Activated naive CD8-positive, alpha-beta T cell treated with anti-CD3 and anti-CD28 coated beads, Interleukin-2, amount 50 U/mL, for 24 hours (primary cell): ENCODE measurements around the gene ENDOV.
A peak's percentile ranks its signal among the peaks of the same experiment; 100 is the strongest.

Experiments used
- ATAC-seq: fragments of 150-1000 bp; cut with Tn5 transposase; one replicate; pipeline ENCODE4 v1.10.0; 2021
- DNase-seq: peaks from one replicate; pipeline ENCODE4 v3.0.0; 2021
- H3K27ac Mint-ChIP-seq: one replicate; pipeline ENCODE4 v1.8.0; 2021; ENCODE audit warnings: mild to moderate bottlenecking, mixed read lengths
- H3K27me3 Mint-ChIP-seq: one replicate; pipeline ENCODE4 v1.8.0; 2021; ENCODE audit warnings: mixed read lengths
- H3K36me3 Mint-ChIP-seq: one replicate; pipeline ENCODE4 v1.8.0; 2021; ENCODE audit warnings: low read depth, mixed read lengths
- H3K4me1 Mint-ChIP-seq: one replicate; pipeline ENCODE4 v1.8.0; 2021; ENCODE audit warnings: mixed read lengths
- H3K4me3 Mint-ChIP-seq: one replicate; pipeline ENCODE4 v1.8.0; 2021; ENCODE audit warnings: mild to moderate bottlenecking, moderate library complexity, mixed read lengths
- H3K9me3 Mint-ChIP-seq: one replicate; pipeline ENCODE4 v1.8.0; 2021; ENCODE audit warnings: mixed read lengths

The ENDOV gene

DNA sequence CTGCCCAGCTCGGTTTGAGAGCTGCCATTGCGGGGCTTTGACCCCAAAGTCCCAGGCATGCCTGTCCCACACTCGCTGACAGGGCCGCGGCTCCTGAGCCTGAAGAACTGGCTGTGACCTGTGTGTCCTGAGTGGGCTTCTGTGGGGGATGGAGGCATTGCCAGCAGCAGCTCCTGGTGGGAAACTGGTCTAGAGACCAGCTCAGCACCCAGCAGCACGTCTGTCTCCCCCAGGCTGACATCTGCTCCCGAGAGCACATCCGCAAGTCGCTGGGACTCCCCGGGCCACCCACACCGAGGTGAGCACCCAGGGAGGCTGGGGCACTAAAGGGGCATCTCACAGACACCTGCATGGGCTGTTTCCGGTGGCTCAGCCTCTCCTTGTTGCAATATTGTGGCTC, 13.4 kb downstream of the ENDOV start:
- Mint-ChIP-seq H3K4me3 (no peak overlapping the region), H3K36me3 (no peaks in the 10 kb centered on the region), H3K27ac (no peak overlapping the region), H3K27me3 (peaks cover 3% of the 10 kb centered on the region), H3K9me3 (no peaks in the 10 kb centered on the region), H3K4me1 (peaks cover 14% of the 10 kb centered on the region)
- ATAC-seq = no peak
- DNase-seq = no peak

DNA sequence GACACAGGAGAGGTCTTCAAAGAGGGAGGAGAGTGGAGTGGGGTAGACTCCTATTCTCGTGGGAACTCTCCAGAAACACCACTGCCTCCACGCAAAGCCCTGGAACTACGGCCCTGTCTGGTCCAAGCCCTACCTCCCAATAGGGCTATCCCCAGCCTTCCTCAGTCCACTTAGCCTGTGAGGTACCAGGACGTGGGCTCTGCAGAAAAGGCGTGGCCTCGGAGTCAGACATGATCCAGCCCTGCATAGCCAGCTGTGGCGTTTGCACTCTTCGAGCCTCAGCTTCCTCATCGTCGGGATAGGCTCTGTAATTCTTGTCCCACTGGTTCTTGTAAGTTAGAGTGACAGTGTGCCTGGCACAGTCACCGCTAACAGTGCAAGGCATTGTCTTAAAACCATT, 13.8 kb downstream of the ENDOV start:
- H3K27ac Mint-ChIP-seq = no peak overlapping the region
- ATAC-seq (no peak), DNase-seq (no peak)
- peaks cover 14% of the 10 kb centered on the region for H3K4me1 Mint-ChIP-seq
- H3K9me3 Mint-ChIP-seq = no peaks in the 10 kb centered on the region
- H3K4me3 Mint-ChIP-seq = no peak overlapping the region
- H3K36me3 Mint-ChIP-seq = no peaks in the 10 kb centered on the region
- H3K27me3 Mint-ChIP-seq = peaks cover 3% of the 10 kb centered on the region

DNA sequence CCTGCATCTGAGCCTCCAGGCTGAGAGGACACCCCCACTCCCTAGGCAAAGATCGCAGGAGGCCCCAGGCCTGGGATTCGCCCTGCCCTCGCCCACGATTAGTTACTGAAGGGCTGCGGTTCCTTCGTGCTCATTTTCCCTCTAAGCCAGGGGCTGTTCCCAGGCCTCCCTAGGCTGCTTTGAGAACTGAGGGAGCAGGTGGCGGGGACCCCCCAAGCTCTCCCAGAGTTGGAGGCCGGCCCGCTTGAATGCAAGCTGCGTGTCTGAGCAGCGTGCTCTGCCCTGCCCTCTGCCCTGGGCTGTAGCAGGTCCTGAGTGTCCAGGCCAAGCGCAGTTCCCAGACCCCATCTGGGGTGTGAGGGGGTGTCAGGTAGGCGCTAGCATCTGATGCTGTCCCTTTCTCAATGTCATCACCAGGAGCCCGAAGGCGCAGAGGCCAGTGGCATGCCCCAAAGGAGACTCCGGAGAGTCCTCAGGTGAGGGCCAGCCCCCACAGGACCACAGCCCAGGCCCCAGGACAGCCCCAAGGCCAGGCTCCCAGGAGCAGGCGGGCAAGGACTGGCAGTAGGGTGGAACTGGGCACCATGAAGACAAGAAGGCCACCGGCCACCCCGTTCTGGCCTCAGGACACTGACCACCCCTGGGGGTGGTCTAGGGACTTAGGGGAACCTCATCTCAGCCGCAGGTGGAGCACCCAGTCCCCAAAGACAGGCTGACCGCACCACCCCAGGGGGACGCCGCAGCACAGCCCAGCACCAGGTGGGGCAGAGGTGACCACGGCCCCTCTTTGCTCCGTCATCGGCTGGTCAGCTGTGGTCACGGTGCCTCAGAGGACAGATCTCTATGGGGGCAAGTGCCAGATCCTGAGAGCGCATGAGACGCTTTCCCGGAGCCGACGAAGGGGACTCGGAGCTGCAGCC, 14.6 kb downstream of the ENDOV start:
- no peaks in the 10 kb centered on the region for H3K36me3 Mint-ChIP-seq
- DNase-seq = no peak
- H3K27me3 Mint-ChIP-seq = peaks cover 3% of the 10 kb centered on the region
- no peak overlapping the region for H3K4me3 Mint-ChIP-seq
- H3K4me1 Mint-ChIP-seq = peaks cover 10% of the 10 kb centered on the region
- ATAC-seq = no peak
- H3K9me3 Mint-ChIP-seq = no peaks in the 10 kb centered on the region
- no peak overlapping the region for H3K27ac Mint-ChIP-seq

DNA sequence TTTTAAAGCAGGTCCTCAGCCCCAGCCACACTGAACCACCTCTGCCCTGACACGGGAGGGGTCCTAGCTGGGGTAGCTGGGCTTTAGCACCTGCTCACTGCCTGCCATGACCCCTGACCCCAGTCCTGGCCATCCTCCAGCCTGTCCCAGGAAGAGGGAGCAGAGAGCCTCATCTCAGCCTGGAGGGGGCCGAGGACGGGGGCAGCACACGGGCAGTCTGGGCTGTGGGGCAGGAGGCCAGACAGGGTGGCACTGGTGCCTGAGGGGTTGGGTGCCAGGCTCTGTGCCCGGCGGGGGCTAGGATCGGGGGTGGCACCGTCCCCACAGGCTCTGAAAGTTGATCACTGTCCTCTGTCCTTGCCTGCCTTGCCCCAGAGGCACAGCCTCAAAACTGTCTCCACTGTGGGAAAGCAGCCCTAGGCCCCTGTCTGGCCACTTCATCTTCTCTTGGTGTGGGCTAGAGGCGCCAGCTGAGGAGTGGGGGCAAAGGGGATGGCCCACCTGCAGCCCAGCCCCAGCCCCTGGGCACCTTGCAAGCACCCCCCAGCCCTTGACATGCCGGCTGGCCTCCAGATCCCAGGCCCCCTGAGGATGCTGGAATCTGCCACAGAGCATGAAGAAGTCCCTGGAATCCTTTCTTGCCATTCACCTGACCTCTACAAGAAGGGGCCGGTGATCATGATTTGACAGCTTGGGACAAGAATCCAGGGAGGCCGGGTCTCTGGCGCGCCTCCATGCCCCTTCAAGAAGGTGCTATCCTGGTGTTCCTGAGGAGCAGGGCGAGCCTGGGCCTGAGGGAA, 15.7 kb downstream of the ENDOV start:
- no peak for ATAC-seq

DNA sequence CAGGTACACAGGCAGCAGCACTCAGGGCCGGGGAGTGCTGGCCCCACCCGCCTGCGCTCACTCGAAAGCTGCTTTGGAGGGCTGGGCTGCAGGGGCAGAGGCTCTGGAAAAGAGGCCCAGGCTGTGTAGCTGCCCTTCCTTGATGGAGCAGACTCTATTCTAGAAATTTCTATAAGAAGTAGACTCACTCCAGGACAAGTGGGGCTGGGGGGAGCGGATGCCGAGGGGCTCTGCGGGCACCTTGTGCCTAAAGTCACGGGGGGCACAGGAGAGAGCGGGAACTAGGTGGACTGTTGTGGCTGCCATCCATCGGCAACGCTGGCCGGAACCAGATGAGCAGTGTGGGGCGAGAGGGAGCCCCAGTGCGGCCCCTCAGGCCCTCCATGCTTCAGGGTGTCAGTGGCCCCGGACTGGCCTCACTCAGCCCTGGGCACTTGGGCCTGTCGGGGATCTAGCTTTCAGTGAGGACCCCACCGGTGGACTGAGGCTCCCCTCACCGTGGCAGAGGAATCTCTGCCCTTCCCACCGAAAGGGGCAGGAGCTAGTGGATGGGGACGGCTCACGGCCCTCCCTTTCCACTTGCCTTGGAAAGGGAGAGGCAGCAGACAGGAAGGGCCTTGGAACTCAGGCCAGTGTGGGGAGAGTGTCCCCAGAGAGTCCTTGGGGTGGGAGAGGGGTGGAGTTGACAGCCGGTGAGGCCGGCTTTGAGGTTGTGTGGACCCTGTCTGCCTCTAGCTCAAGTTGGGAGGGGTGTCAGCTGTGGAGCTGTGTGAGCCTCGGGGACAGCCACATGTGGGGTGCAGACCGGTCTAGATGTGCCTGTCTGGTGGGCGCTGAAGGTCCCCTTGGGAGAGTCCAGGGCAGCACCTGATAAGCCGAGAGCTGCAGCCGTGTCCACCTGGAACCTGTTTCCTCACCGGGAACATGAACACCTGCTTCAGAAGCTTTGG, 16.6 kb downstream of the ENDOV start:
- H3K4me1 Mint-ChIP-seq = peaks cover 4% of the 10 kb centered on the region
- H3K36me3 Mint-ChIP-seq = no peaks in the 10 kb centered on the region
- H3K9me3 Mint-ChIP-seq = no peaks in the 10 kb centered on the region
- H3K27me3 Mint-ChIP-seq = no peaks in the 10 kb centered on the region
- no peak for DNase-seq
- no peak overlapping the region for H3K27ac Mint-ChIP-seq
- no peak overlapping the region for H3K4me3 Mint-ChIP-seq
- ATAC-seq = no peak

More for the DNA sequence above, 15.7 kb downstream of the ENDOV start:
- DNase-seq = no peak
- peaks cover 3% of the 10 kb centered on the region for H3K27me3 Mint-ChIP-seq
- H3K4me1 Mint-ChIP-seq = peaks cover 10% of the 10 kb centered on the region
- H3K9me3 Mint-ChIP-seq = no peaks in the 10 kb centered on the region
- H3K4me3 Mint-ChIP-seq = no peak overlapping the region
- H3K27ac Mint-ChIP-seq = no peak overlapping the region
- H3K36me3 Mint-ChIP-seq = no peaks in the 10 kb centered on the region

DNA sequence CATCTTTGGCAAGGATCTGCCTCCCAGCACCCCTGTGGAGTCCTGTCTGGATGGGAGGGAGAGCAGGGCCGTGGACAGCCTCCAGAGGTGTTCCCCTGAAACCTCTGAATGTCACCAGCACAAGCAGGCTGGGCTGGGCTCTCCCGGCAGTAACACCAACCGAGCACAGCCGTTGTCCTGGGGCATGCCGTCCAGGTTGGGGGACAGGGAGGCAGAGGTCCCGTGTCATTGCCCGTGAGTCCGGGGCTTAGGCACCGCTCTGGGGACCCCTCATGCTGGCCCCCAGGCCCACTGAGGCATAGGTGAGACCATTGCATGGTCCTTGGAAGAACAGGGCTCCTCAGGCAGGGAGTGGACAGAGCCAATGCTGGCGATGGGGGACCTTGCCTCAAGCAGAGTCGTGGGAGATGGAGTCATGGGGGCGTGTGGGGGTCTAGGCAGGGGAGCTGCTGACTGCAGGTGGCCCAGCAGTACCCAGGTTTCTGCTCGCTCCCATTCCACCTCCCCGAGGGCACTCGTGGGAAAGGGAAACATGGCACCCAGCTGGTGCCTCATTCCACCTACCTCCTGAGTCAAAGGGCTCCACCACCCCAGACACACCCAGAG, 17.5 kb downstream of the ENDOV start:
- DNase-seq (no peak), ATAC-seq (no peak)
- no peaks in the 10 kb centered on the region for H3K36me3 Mint-ChIP-seq
- H3K27ac Mint-ChIP-seq = no peak overlapping the region
- H3K4me1 Mint-ChIP-seq = no peaks in the 10 kb centered on the region
- H3K4me3 Mint-ChIP-seq = no peak overlapping the region
- no peaks in the 10 kb centered on the region for H3K27me3 Mint-ChIP-seq
- no peaks in the 10 kb centered on the region for H3K9me3 Mint-ChIP-seq

DNA sequence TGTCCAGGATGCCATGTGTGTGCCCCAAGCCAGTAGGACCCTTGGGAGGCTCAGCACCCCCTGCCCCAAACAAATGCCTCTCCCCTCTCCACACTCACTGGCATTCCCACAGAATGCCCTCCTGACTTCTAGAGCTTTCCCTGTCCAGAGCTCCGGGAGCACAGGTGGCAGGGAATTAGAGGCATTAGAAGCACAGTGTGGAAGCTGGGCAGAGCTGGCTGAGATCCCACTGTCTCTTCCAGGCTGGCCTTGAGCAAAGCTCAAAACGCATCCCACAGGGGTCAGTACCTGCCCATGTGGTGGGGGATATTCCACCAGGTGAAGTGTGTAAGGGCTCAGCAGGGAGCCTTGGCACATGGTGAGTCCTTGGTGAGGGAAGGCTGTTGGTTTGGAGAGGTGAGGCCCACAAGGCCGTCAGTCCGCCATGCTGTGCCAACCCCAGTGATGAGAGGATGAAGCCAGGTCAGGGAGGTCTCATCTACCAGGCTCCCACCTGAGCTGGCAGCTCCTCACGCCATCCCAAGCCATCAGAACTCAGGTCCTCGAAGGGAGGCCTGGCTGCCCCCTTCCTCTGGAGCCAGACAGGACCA, 18.1 kb downstream of the ENDOV start:
- no peaks in the 10 kb centered on the region for H3K27me3 Mint-ChIP-seq
- H3K27ac Mint-ChIP-seq = no peak overlapping the region
- DNase-seq (no peak), ATAC-seq (no peak)
- H3K9me3 Mint-ChIP-seq = no peaks in the 10 kb centered on the region
- H3K4me3 Mint-ChIP-seq = no peak overlapping the region
- no peaks in the 10 kb centered on the region for H3K36me3 Mint-ChIP-seq
- no peaks in the 10 kb centered on the region for H3K4me1 Mint-ChIP-seq

DNA sequence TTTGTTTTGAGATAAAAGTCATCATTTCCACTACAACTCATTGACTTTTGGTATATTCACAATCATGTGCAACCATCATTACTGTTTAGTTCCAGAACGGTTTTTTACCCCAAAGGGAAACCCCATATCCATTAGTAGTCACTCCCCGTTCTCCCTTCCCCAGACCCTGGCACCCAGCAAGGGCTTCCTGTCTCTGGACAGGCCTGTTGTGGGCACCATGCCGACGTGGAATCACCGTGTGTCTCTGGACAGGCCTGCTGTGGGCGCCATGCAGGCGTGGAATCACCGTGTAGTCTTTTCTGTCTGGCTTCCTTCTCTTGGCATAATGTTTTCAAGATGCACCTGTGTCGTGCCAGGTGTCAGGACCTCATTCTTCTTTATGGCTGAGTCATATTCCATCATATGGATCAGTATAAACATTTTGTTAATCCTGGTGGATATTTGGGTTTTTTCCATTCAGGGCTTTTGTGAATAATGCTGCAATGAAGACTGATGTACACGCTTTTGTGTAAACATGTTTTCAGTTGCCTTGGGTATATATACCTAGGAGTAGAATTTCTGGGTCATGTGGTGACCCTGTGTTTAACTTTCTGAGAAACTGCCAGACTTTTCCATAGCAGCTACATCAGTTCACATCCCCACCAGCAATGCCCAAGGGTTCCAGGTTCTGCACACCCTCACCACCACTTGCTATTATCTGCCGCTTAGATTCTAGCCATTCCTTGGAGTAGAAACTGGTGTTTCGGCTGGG, 19.1 kb downstream of the ENDOV start:
- Mint-ChIP-seq H3K36me3 (no peaks in the 10 kb centered on the region), H3K4me3 (no peak overlapping the region), H3K27ac (no peak overlapping the region), H3K27me3 (no peaks in the 10 kb centered on the region), H3K4me1 (no peaks in the 10 kb centered on the region), H3K9me3 (no peaks in the 10 kb centered on the region)
- no peak for DNase-seq
- no peak for ATAC-seq

DNA sequence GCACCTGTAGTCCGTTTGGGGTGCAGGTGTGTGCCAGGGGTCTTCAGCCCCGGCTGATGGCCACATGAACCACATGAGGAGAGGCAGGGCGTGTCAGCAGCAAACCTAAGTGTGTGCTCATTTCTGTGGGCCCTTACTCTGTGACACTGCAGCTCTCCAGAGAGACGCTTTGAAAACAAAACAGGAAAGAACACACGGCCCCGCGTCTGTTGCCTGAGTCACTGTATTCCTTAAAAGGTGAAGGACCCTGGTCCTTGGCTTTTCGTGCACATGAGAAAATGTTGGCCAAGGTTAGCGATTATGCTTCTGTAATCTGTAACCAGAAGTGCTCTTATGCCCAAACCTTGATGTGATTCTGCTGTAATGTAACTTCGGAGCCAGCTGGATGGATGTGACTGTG, 22.6 kb downstream of the ENDOV start:
- no peak for DNase-seq
- Mint-ChIP-seq H3K4me1 (no peaks in the 10 kb centered on the region), H3K36me3 (no peaks in the 10 kb centered on the region), H3K27ac (no peak overlapping the region), H3K4me3 (no peak overlapping the region), H3K9me3 (no peaks in the 10 kb centered on the region), H3K27me3 (no peaks in the 10 kb centered on the region)
- no peak for ATAC-seq

DNA sequence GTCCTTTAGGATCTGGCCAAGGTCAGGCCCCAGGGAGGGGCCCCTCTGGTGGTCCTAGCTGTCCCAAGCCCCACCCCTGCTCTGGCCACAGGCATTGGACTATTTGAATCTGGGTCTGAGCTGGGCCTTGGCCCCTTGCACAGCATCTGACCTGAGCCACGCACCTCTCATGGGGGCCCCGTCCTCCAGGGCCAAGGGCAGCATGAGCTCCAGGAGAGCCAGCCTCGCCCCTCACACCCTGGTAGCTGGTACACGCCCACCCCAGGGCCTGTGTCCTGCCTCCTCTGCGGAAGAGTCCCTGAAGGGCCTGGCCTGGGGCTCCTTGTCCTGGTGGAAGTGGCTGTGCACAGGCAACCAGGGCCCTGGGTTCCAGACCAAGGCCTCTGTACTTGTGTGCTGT, 23.8 kb downstream of the ENDOV start:
- H3K4me3 Mint-ChIP-seq = no peak overlapping the region
- no peaks in the 10 kb centered on the region for H3K4me1 Mint-ChIP-seq
- no peaks in the 10 kb centered on the region for H3K27me3 Mint-ChIP-seq
- ATAC-seq (no peak), DNase-seq (no peak)
- H3K27ac Mint-ChIP-seq = no peak overlapping the region
- H3K9me3 Mint-ChIP-seq = no peaks in the 10 kb centered on the region
- no peaks in the 10 kb centered on the region for H3K36me3 Mint-ChIP-seq

DNA sequence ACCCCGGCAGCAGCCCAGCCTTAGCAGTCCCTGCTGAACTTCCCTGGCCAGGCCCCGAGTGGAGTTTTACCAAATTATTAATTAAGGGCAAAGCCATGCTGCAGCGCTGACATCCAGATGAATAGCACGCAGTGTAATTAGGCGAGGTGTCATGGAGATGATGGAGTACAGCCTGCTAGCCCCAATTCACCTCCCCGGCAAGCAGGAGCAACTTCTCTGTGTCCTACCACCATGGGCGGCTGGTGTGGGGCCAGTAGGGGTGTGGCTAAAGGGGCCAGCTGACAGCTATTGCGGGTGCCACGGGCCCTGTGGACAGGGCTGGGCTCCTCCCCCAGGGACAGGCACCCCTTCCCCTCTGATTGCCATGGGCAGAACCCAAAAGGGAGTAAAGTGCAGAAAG, 24.5 kb downstream of the ENDOV start:
- no peaks in the 10 kb centered on the region for H3K36me3 Mint-ChIP-seq
- DNase-seq (no peak), ATAC-seq (no peak)
- no peaks in the 10 kb centered on the region for H3K27me3 Mint-ChIP-seq
- H3K9me3 Mint-ChIP-seq = no peaks in the 10 kb centered on the region
- no peaks in the 10 kb centered on the region for H3K4me1 Mint-ChIP-seq
- no peak overlapping the region for H3K27ac Mint-ChIP-seq
- no peak overlapping the region for H3K4me3 Mint-ChIP-seq

DNA sequence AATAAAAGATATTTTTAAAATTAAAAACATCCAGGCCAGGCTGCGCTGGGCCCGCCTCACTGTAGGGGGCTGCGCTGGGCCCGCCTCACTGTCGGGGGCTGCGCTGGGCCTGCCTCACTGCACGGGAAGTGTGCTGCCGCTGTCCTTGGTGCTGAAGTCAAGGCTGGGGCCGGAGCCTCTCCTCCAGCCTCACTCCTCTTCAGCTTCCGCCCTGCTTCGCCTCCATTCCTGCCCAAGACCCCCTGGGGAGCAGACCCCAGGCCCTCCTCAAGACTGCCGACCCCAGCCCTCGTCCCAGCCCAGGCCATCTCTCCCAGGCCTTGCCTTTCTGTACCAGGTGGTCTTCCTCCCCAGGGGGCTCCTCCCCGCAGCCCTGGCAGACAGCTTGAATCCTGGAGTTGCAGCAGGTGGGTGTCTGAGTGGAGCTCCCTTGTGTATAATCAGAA, 26.2 kb downstream of the ENDOV start:
- no peak for ATAC-seq
- no peak overlapping the region for H3K27ac Mint-ChIP-seq
- H3K4me3 Mint-ChIP-seq = no peak overlapping the region
- H3K4me1 Mint-ChIP-seq = no peaks in the 10 kb centered on the region
- H3K27me3 Mint-ChIP-seq = no peaks in the 10 kb centered on the region
- H3K9me3 Mint-ChIP-seq = no peaks in the 10 kb centered on the region
- DNase-seq = peak; percentile 68
- no peaks in the 10 kb centered on the region for H3K36me3 Mint-ChIP-seq

DNA sequence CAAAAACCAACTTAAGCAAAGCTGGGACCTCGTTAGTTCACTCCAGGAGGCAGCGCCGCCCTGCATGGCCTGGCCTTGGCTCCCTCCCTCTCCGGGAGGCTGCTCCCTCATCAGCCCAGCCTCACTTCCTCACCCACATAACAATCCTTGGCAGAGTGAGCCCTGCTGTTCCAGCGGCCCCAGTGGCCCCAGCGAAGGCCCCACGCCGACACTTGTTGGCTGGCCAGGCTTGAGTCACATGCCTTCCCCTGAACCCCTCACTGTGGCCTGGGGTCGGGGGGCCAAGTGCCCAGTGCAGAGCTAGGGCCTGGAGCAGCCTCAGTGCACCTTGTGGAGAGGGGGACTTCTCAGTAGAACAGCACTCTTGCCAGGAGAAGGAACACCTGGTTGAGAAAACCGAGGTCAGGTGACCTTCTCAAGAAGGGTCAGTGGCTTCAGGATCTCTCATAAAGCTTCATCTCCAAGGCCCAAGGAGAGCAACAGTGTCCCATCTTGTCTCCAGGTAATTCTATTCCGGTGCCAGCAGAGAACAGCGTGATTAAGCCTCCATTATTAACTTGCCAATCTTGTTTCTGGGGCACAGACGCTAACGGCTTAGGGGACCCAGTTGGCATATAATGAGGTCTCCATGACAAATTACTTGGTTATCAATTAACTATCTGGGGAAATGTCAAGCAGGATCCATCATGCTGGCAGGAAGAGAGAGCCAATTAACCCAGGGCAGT, 26.8 kb downstream of the ENDOV start:
- no peak overlapping the region for H3K4me3 Mint-ChIP-seq

More for the DNA sequence above, 26.8 kb downstream of the ENDOV start:
- ATAC-seq = no peak
- no peaks in the 10 kb centered on the region for H3K36me3 Mint-ChIP-seq
- DNase-seq = no peak
- H3K27ac Mint-ChIP-seq = no peak overlapping the region
- H3K9me3 Mint-ChIP-seq = no peaks in the 10 kb centered on the region
- no peaks in the 10 kb centered on the region for H3K27me3 Mint-ChIP-seq
- no peaks in the 10 kb centered on the region for H3K4me1 Mint-ChIP-seq
